K562 treated with DMSO at 1 percent for 24 hours (cell line): ENCODE measurements around the gene PMPCB. TPM values are rescaled to one million over a fixed set of nuclear protein-coding genes. Genes with fewer than 3 reads are reported as not detected.

Source experiments
- total RNA-seq: library from RNA; unstranded; fragments of 300-600 nt; gene quantifications from 2 replicates; pipeline ENCODE4 v1.2.3, GENCODE V29; 2022; ENCODE audit warnings: low read depth; ENCODE audit not compliant: insufficient read depth

The PMPCB gene
- total RNA-seq: 96.2 and 106 TPM in 2 replicates

GRCh38 chr7:103296901-103297836 lies at the start of gene PMPCB:
Gene PMPCB (plus strand): TSS chr7:103297435. CDS start chr7:103297460, 25 bp downstream.

DNA sequence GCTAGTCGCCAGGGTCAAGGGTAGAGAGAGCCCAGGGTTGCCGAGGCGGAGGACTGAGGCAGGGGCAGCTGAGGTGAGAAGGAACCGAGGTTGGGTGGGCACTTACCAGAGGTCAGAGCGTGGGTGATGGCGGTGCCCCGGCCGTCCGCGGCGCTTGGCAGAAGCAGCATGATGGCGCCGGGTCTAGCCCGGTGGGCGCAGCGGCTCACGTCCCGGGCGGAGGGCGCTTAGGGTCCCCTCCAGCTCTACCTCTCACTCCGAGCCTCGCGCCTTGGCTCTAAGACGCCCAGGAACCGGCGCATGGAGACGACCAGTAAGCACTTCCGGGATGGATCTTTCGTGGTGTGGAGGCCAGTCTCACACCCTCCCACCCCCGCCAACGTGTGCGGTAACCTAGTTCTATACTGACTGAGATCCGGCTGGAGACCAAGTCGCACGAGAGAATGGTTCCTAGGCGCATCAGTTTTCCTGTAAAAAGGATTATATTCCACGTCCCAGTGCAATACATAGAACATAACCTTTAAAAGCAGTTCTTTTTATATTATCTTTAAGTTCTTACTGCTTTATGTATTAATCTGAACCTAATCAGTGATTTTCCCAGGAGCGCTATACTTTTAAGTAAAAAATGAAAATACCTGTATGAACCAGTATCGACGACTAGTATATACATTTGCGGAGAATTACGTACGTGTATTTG lies 47.4 kb downstream of the PMPCB start, which contains the start of gene DNAJC2:
Gene DNAJC2, minus strand, starts transcription at position 315 of the 697 bp plus-strand sequence. Its CDS starts 145 bp downstream, at position 170.

GRCh38 chr7:103347507-103348267 lies 50.5 kb downstream of the PMPCB start, which contains the start of gene PSMC2:
Gene PSMC2 (plus strand): TSS chr7:103347643. CDS start chr7:103347712, 69 bp downstream.

Other genes with a start within 250 kb of the PMPCB start
- 17.0 and 17.2 TPM in 2 replicates for gene FBXL13, start 222.6 kb upstream of the PMPCB start, total RNA-seq
- gene ARMC10, start 222.3 kb upstream of the PMPCB start, total RNA-seq: 34.7 and 35.7 TPM in 2 replicates
- 2.3 and 3.2 TPM in 2 replicates for gene NAPEPLD, start 148.3 kb upstream of the PMPCB start, total RNA-seq
- gene DNAJC2, start 47.3 kb downstream of the PMPCB start, total RNA-seq: 26.0 and 30.6 TPM in 2 replicates
- 243 and 294 TPM in 2 replicates for gene PSMC2, start 50.2 kb downstream of the PMPCB start, total RNA-seq
- not detected in 2 replicates for gene SLC26A5, start 148.8 kb downstream of the PMPCB start, total RNA-seq